Measurements from ENCODE around the gene FUOM.

GRCh38 chr10:133350950-133351329, 6.9 kb downstream of the FUOM start:
- TF ChIP-seq CTCF (conservative IDR thresholded peaks at IDR 0.05; ENCODE audit: low read length) (no peak), EZH2phosphoT487 (IDR thresholded peaks at IDR 0.05; ENCODE audit: borderline replicate concordance, low read depth, low read length) (no peak)

Measured in OCI-LY7 (cell line).